Activated B cell treated with CpG ODN at 0.5 μM for 24 hours (primary cell): ENCODE results near the gene GLB1L2. TPM values are rescaled to one million over a fixed set of nuclear protein-coding genes. Genes with fewer than 3 reads are reported as not detected.

ENCODE experiments used
- ATAC-seq: fragments of 200-7000 bp; cut with Tn5 transposase; one replicate; pipeline ENCODE4 v1.10.0; 2021; ENCODE audit warnings: low read depth, mild to moderate bottlenecking, moderate library complexity
- CTCF ChIA-PET: fragments of 350-600 bp; sonication (Branson Sonifier 250); formaldehyde crosslinking; loops from one replicate; lab custom pipeline; 2021; ENCODE audit warnings: antibody characterized with exemption; lab: Charles Lee
- POLR2A ChIA-PET: fragments of 350-600 bp; sonication (Branson Sonifier 250); formaldehyde crosslinking; loops from one replicate; lab custom pipeline; 2021; ENCODE audit warnings: antibody characterized with exemption; lab: Charles Lee
- DNase-seq: peaks from one replicate; pipeline ENCODE4 v3.0.0; 2022
- H3K27ac Mint-ChIP-seq: one replicate; pipeline ENCODE4 v1.8.0; 2020; ENCODE audit warnings: mixed read lengths
- H3K27me3 Mint-ChIP-seq: one replicate; pipeline ENCODE4 v1.8.0; 2021; ENCODE audit warnings: mixed read lengths
- H3K36me3 Mint-ChIP-seq: one replicate; pipeline ENCODE4 v1.8.0; 2021; ENCODE audit warnings: low read depth, mixed read lengths
- H3K4me1 Mint-ChIP-seq: one replicate; pipeline ENCODE4 v1.8.0; 2021; ENCODE audit warnings: mixed read lengths
- H3K4me3 Mint-ChIP-seq: one replicate; pipeline ENCODE4 v1.8.0; 2020; ENCODE audit warnings: mild to moderate bottlenecking, mixed read lengths
- H3K9me3 Mint-ChIP-seq: one replicate; pipeline ENCODE4 v1.8.0; 2020; ENCODE audit warnings: mixed read lengths
- CTCF ChIP-seq: fragments of 200-600 bp; IDR thresholded peaks from one replicate; pipeline ENCODE4 v1.8.0; 2022; ENCODE audit warnings: antibody characterized with exemption, mild to moderate bottlenecking
- intact Hi-C: fragments of 100-400 bp; cut with micrococcal nuclease; formaldehyde crosslinking; loops from one replicate; pipeline ENCODE4 v1.15.1; 2024
- total RNA-seq: library from RNA; stranded (reverse); gene quantifications from 2 replicates; pipeline ENCODE4 v1.2.3, GENCODE V29; 2022

GLB1L2 gene
- total RNA-seq, 1 donor from 2014 or later, result 0.33 TPM

GRCh38 chr11:134407321-134407828 lies 75.6 kb downstream of the GLB1L2 start:
- no peak overlapping the region for H3K4me3 Mint-ChIP-seq
- ChIA-PET POLR2A (no interaction called here), CTCF (no interaction called here)
- DNase-seq (no peak), ATAC-seq (no peak)
- H3K36me3 Mint-ChIP-seq, result no peaks in the 10 kb centered on the region
- peaks cover 26% of the 10 kb centered on the region for H3K27me3 Mint-ChIP-seq
- peaks cover 12% of the 10 kb centered on the region for H3K4me1 Mint-ChIP-seq
- intact Hi-C loops, result no loop called here
- no peak overlapping the region for H3K27ac Mint-ChIP-seq
- H3K9me3 Mint-ChIP-seq, result no peaks in the 10 kb centered on the region
- TF ChIP-seq CTCF, result no peak

- Mint-ChIP-seq H3K36me3 (no peaks in the 10 kb centered on the region), H3K9me3 (no peaks in the 10 kb centered on the region), H3K27me3 (peaks cover 27% of the 10 kb centered on the region), H3K4me1 (peaks cover 14% of the 10 kb centered on the region), H3K27ac (no peak overlapping the region), H3K4me3 (no peak overlapping the region)
- TF ChIP-seq CTCF, result no peak
- DNase-seq (no peak), ATAC-seq (no peak)
- ChIA-PET CTCF (no interaction called here), POLR2A (no interaction called here)
- intact Hi-C loops, result no loop called here
Observed at GRCh38 chr11:134407923-134408322, 76.1 kb downstream of the GLB1L2 start.

- ChIA-PET CTCF (no interaction called here), POLR2A (no interaction called here)
- H3K36me3 Mint-ChIP-seq, result no peaks in the 10 kb centered on the region
- H3K4me3 Mint-ChIP-seq, result no peak overlapping the region
- intact Hi-C loops, result no loop called here
- ATAC-seq (no peak), DNase-seq (no peak)
- peaks cover 40% of the 10 kb centered on the region for H3K27me3 Mint-ChIP-seq
- TF ChIP-seq CTCF, result no peak
- no peak overlapping the region for H3K27ac Mint-ChIP-seq
- H3K4me1 Mint-ChIP-seq, result peaks cover 19% of the 10 kb centered on the region
- H3K9me3 Mint-ChIP-seq, result no peaks in the 10 kb centered on the region
Observed at GRCh38 chr11:134409552-134410429, 78.0 kb downstream of the GLB1L2 start.

- Mint-ChIP-seq H3K9me3 (no peaks in the 10 kb centered on the region), H3K27ac (no peak overlapping the region), H3K4me1 (peaks cover 26% of the 10 kb centered on the region), H3K27me3 (peaks cover 46% of the 10 kb centered on the region), H3K4me3 (peak overlapping the region; percentile 53), H3K36me3 (no peaks in the 10 kb centered on the region)
- CTCF ChIA-PET, result no interaction called here
- intact Hi-C loops, result no loop called here
- POLR2A ChIA-PET, result no interaction called here
- no peak for ATAC-seq
- no peak for TF ChIP-seq CTCF
- DNase-seq, result no peak
Observed at GRCh38 chr11:134410766-134411165, 79.0 kb downstream of the GLB1L2 start.

- Mint-ChIP-seq H3K4me1 (peaks cover 26% of the 10 kb centered on the region), H3K36me3 (no peaks in the 10 kb centered on the region), H3K27me3 (peaks cover 49% of the 10 kb centered on the region), H3K27ac (no peak within 1 kb of the TSS), H3K9me3 (no peaks in the 10 kb centered on the region), H3K4me3 (peak within 1 kb of the TSS; percentile 53)
- DNase-seq (no peak), ATAC-seq (no peak)
- ChIA-PET POLR2A (no interaction called here), CTCF (no interaction called here)
- intact Hi-C loops, result no loop called here
- TF ChIP-seq CTCF, result no peak
Observed at GRCh38 chr11:134412203-134413042, 80.6 kb downstream of the GLB1L2 start, which contains the start of gene B3GAT1. Gene B3GAT1, minus strand, starts transcription at chr11:134412242. Its CDS starts 24,583 bp downstream, at chr11:134387659.
